CD4-positive, CD25-positive, alpha-beta regulatory T cell (primary cell): ENCODE data around the gene FAR2. TPM values are rescaled to one million over a fixed set of nuclear protein-coding genes. Genes with fewer than 3 reads are reported as not detected.

Experiments used
- ATAC-seq, 2 donors: fragments of 150-1000 bp; cut with Tn5 transposase; one replicate each; pipeline ENCODE4 v1.10.0; 2021; ENCODE audit warnings: low read depth in 2 of 2, moderate number of reproducible peaks in 2 of 2, moderate library complexity in 1 of 2
- DNase-seq, 3 donors: peaks; one replicate each; pipeline versions ENCODE4 v3.0.0 to v3.0.0-alpha.2; 2012 to 2022; ENCODE audit warnings: mixed read lengths in 1 of 3
- H3K27ac ChIP-seq: one replicate; pipeline ENCODE4 v1.7.0; 2013; ENCODE audit warnings: mild to moderate bottlenecking, low read length; ENCODE audit not compliant: insufficient read depth, poor library complexity, severe bottlenecking
- H3K27me3 ChIP-seq: one replicate; pipeline ENCODE4 v1.7.0; 2013; ENCODE audit warnings: low read length; ENCODE audit not compliant: control insufficient read depth, insufficient read depth
- H3K36me3 ChIP-seq: one replicate; pipeline ENCODE4 v1.7.0; 2013; ENCODE audit warnings: mild to moderate bottlenecking, low read length, moderate library complexity; ENCODE audit not compliant: control insufficient read depth, insufficient read depth
- H3K4me1 ChIP-seq: 2 replicates; pipeline ENCODE4 v1.7.0; 2013; ENCODE audit warnings: mild to moderate bottlenecking, low read length; ENCODE audit not compliant: insufficient read depth, control insufficient read depth, poor library complexity, severe bottlenecking
- H3K4me3 ChIP-seq: one replicate; pipeline ENCODE4 v1.7.0; 2013; ENCODE audit warnings: low read depth, mild to moderate bottlenecking, low read length, moderate library complexity
- H3K9me3 ChIP-seq, 2 experiments: 1 replicate in 1 of 2; 2 replicates in 1 of 2; pipeline ENCODE4 v1.7.0; 2013; ENCODE audit warnings: low read length in 2 of 2, mild to moderate bottlenecking in 1 of 2, moderate library complexity in 1 of 2; ENCODE audit not compliant: control insufficient read depth in 2 of 2
- H3K27ac Mint-ChIP-seq, 3 donors: one replicate each; pipeline ENCODE4 v1.8.0; 2020 to 2022; ENCODE audit warnings: mild to moderate bottlenecking in 3 of 3, mixed read lengths in 3 of 3, moderate library complexity in 2 of 3
- H3K27me3 Mint-ChIP-seq: one replicate; pipeline ENCODE4 v1.8.0; 2022; ENCODE audit warnings: mild to moderate bottlenecking, mixed read lengths
- H3K36me3 Mint-ChIP-seq: one replicate; pipeline ENCODE4 v1.8.0; 2020; ENCODE audit warnings: mixed read lengths
- H3K4me1 Mint-ChIP-seq, 4 donors: one replicate each; pipeline ENCODE4 v1.8.0; 2020 to 2022; ENCODE audit warnings: mixed read lengths in 4 of 4, mild to moderate bottlenecking in 1 of 4
- H3K4me3 Mint-ChIP-seq, 4 donors: one replicate each; pipeline ENCODE4 v1.8.0; 2020 to 2022; ENCODE audit warnings: mild to moderate bottlenecking in 4 of 4, mixed read lengths in 4 of 4, moderate library complexity in 3 of 4
- H3K9me3 Mint-ChIP-seq, 7 donors: one replicate each; pipeline ENCODE4 v1.8.0; 2020 to 2022; ENCODE audit warnings: mixed read lengths in 7 of 7, mild to moderate bottlenecking in 3 of 7, moderate library complexity in 2 of 7
- polyA plus RNA-seq, 4 donors: library from polyadenylated mRNA; unstranded; fragments of 300-500 nt; fragmentation: Illumina TruSeq; gene quantifications; one replicate each; pipeline ENCODE4 v1.2.3, GENCODE V29; 2021
- total RNA-seq: library from RNA; stranded (reverse); gene quantifications from one replicate; pipeline ENCODE4 v1.2.3, GENCODE V29; 2022

The FAR2 gene
- total and polyA plus RNA-seq, 5 donors from 2014 or later = 7.4 to 14.6 (median 12.6) TPM

GRCh38 chr12:29354954-29355353 lies 205.9 kb downstream of the FAR2 start:
- Histone ChIP-seq H3K27me3 (no peaks in the 10 kb centered on the region), H3K9me3 (no peaks in the 10 kb centered on the region), H3K4me1 (no peaks in the 10 kb centered on the region), H3K36me3 (peaks cover 50% of the 10 kb centered on the region), H3K4me3 (no peak overlapping the region), H3K27ac (no peak overlapping the region)
- no peak overlapping the region for H3K27ac Mint-ChIP-seq
- no peak overlapping the region for H3K4me3 Mint-ChIP-seq
- DNase-seq = no peak
- H3K27me3 Mint-ChIP-seq = no peaks in the 10 kb centered on the region
- H3K4me1 Mint-ChIP-seq = peaks cover 0 to 6% (median 2%) of the 10 kb centered on the region in 4 donors
- no peaks in the 10 kb centered on the region for H3K9me3 Mint-ChIP-seq
- peaks cover 31% of the 10 kb centered on the region for H3K36me3 Mint-ChIP-seq
- no peak for ATAC-seq

GRCh38 chr12:29365091-29365490 lies 216.0 kb downstream of the FAR2 start:
- DNase-seq (no peak), ATAC-seq (no peak)
- Histone ChIP-seq H3K27me3 (no peaks in the 10 kb centered on the region), H3K4me3 (no peak overlapping the region), H3K27ac (no peak overlapping the region), H3K4me1 (no peaks in the 10 kb centered on the region), H3K9me3 (peaks cover 0 to 3% of the 10 kb centered on the region in 2 experiments), H3K36me3 (peaks cover 73% of the 10 kb centered on the region)
- H3K27me3 Mint-ChIP-seq = no peaks in the 10 kb centered on the region
- no peak overlapping the region for H3K4me3 Mint-ChIP-seq
- peaks cover 19 to 24% (median 22%) of the 10 kb centered on the region in 4 donors for H3K4me1 Mint-ChIP-seq
- peaks cover 29% of the 10 kb centered on the region for H3K36me3 Mint-ChIP-seq
- no peak overlapping the region for H3K27ac Mint-ChIP-seq
- H3K9me3 Mint-ChIP-seq = peaks cover 0 to 6% (median 0%) of the 10 kb centered on the region in 7 donors

GRCh38 chr12:29374012-29374411 lies 224.9 kb downstream of the FAR2 start:
- H3K36me3 Mint-ChIP-seq = peaks cover 9% of the 10 kb centered on the region
- Histone ChIP-seq H3K27me3 (no peaks in the 10 kb centered on the region), H3K9me3 (no peaks in the 10 kb centered on the region), H3K4me1 (no peaks in the 10 kb centered on the region), H3K4me3 (no peak overlapping the region), H3K36me3 (peaks cover 34% of the 10 kb centered on the region), H3K27ac (no peak overlapping the region)
- no peak overlapping the region for H3K4me3 Mint-ChIP-seq
- DNase-seq (no peak), ATAC-seq (no peak)
- no peaks in the 10 kb centered on the region for H3K9me3 Mint-ChIP-seq
- no peaks in the 10 kb centered on the region for H3K27me3 Mint-ChIP-seq
- H3K27ac Mint-ChIP-seq = no peak overlapping the region
- peaks cover 32 to 39% (median 38%) of the 10 kb centered on the region in 4 donors for H3K4me1 Mint-ChIP-seq

GRCh38 chr12:29374913-29375312 lies 225.8 kb downstream of the FAR2 start:
- Histone ChIP-seq H3K4me1 (peaks cover under 1% of the 10 kb centered on the region), H3K27ac (no peak overlapping the region), H3K27me3 (no peaks in the 10 kb centered on the region), H3K4me3 (no peak overlapping the region), H3K36me3 (peaks cover 24% of the 10 kb centered on the region), H3K9me3 (no peaks in the 10 kb centered on the region)
- ATAC-seq (no peak), DNase-seq (no peak)
- Mint-ChIP-seq H3K27ac (no peak overlapping the region), H3K36me3 (peaks cover 9% of the 10 kb centered on the region), H3K4me3 (no peak overlapping the region), H3K27me3 (no peaks in the 10 kb centered on the region), H3K9me3 (no peaks in the 10 kb centered on the region), H3K4me1 (peaks cover 40 to 48% (median 45%) of the 10 kb centered on the region in 4 donors)

GRCh38 chr12:29376118-29376517 lies 227.0 kb downstream of the FAR2 start:
- peaks cover 13% of the 10 kb centered on the region for H3K36me3 ChIP-seq
- H3K36me3 Mint-ChIP-seq = peaks cover 8% of the 10 kb centered on the region
- H3K9me3 ChIP-seq = no peaks in the 10 kb centered on the region
- DNase-seq (no peak), ATAC-seq (no peak)
- H3K4me3 Mint-ChIP-seq = no peak overlapping the region
- no peaks in the 10 kb centered on the region for H3K27me3 ChIP-seq
- H3K4me1 ChIP-seq = peaks cover 6% of the 10 kb centered on the region
- H3K27me3 Mint-ChIP-seq = peaks cover 3% of the 10 kb centered on the region
- no peak overlapping the region for H3K4me3 ChIP-seq
- H3K27ac Mint-ChIP-seq = peak overlapping the region in 1 of 3 donors; percentile 53
- H3K9me3 Mint-ChIP-seq = no peaks in the 10 kb centered on the region
- H3K27ac ChIP-seq = no peak overlapping the region
- peaks cover 42 to 54% (median 49%) of the 10 kb centered on the region in 4 donors for H3K4me1 Mint-ChIP-seq

DNA sequence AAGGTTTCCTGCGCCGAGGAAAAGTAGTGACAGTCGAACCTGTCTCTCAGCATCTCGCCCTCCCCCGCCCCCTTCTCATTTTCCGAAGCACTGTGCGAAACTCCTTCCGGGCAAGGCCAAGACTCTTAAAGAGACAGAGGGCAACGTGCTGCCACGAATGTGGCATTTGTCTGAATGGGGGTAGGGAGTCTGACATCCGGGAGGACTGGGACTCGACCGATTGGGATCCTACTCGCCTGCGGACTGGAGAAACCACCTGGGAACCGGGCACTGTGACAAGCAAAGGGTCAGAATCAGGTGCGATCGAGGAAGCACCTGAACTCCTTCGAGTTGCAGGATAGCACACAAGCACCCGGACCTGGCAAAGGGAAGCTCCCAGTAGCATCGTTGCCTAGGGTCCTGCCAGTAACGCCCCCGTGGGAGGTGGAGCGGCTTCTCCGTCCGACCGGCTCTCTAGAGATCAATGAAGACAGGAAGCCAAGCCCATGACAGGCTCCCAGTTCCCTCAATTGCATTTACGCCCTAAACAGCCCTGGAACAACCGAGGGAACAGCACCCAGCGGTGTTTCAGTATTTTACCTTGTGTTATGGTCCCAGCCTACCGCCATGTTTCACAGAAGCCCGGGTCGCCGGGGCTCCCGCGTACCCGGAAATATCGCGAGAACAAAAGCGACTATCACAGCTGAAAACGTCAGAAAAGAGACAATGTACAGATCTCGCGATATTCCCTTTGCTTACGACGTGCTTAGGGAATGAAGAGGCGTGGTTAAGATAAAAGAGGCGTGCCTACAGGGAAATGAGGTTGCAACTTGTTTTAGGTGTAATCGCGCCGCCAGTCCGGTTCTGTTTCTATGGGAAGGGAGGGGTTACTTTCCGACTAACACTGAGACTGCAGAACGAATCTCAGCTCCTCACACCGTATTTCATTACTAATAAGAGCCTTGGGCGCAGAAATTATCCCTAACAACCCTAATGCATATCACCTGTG lies 231.8 kb downstream of the FAR2 start, which contains the start of gene ERGIC2:
Gene ERGIC2 (minus strand): TSS at position 637 of the 988 bp plus-strand sequence. CDS start 9,539 bp downstream, outside the sequence.
- Histone ChIP-seq H3K36me3 (peaks cover 3% of the 10 kb centered on the region), H3K27ac (peak within 1 kb of the TSS; percentile 92), H3K4me1 (peaks cover 13% of the 10 kb centered on the region), H3K4me3 (peak within 1 kb of the TSS; percentile 100), H3K9me3 (no peaks in the 10 kb centered on the region), H3K27me3 (no peaks in the 10 kb centered on the region)
- H3K4me1 Mint-ChIP-seq = peaks cover 30 to 62% (median 49%) of the 10 kb centered on the region in 4 donors
- ATAC-seq (peak; percentile 89 to 92), DNase-seq (peak; percentile 90 to 99 (median 96))
- peaks cover 2% of the 10 kb centered on the region for H3K36me3 Mint-ChIP-seq
- peak within 1 kb of the TSS; percentile 89 to 100 (median 98) for H3K4me3 Mint-ChIP-seq
- no peaks in the 10 kb centered on the region for H3K9me3 Mint-ChIP-seq
- H3K27me3 Mint-ChIP-seq = peaks cover 8% of the 10 kb centered on the region
- peak within 1 kb of the TSS; percentile 97 to 99 (median 98) for H3K27ac Mint-ChIP-seq

- Histone ChIP-seq H3K4me1 (peaks cover 13% of the 10 kb centered on the region), H3K27me3 (no peaks in the 10 kb centered on the region), H3K36me3 (peaks cover 3% of the 10 kb centered on the region), H3K27ac (peak overlapping the region; percentile 92), H3K4me3 (peak overlapping the region; percentile 100), H3K9me3 (no peaks in the 10 kb centered on the region)
- peak overlapping the region in 2 of 3 donors; percentile 97 to 99 for H3K27ac Mint-ChIP-seq
- ATAC-seq (no peak), DNase-seq (no peak)
- H3K4me1 Mint-ChIP-seq = peaks cover 16 to 48% (median 36%) of the 10 kb centered on the region in 4 donors
- H3K9me3 Mint-ChIP-seq = no peaks in the 10 kb centered on the region
- H3K27me3 Mint-ChIP-seq = peaks cover 8% of the 10 kb centered on the region
- H3K4me3 Mint-ChIP-seq = peak overlapping the region; percentile 89 to 100 (median 98)
- peaks cover 2% of the 10 kb centered on the region for H3K36me3 Mint-ChIP-seq
These were observed 233.2 kb downstream of the FAR2 start for GRCh38 chr12:29382251-29382650.
